Panc1 (cell line): ENCODE results near the gene NCS1. TPM values are rescaled to one million over a fixed set of nuclear protein-coding genes. Genes with fewer than 3 reads are reported as not detected.

Experiments
- ATAC-seq: fragments of 200-7000 bp; cut with Tn5 transposase; 2 replicates; pipeline ENCODE4 v1.9.1; 2020; ENCODE audit warnings: mild to moderate bottlenecking, moderate library complexity
- BruUV-seq: library from RNA; stranded (reverse); fragments of 400-500 nt; replicated peaks from 2 replicates; lab custom pipeline; 2021; lab: Mats Ljungman, UMichigan
- CTCF ChIA-PET: fragments of 300-600 bp; sonication (Branson Sonifier 250); formaldehyde crosslinking; loops from one replicate; lab custom pipeline; 2022; ENCODE audit warnings: antibody characterized with exemption; lab: Charles Lee
- POLR2A ChIA-PET: fragments of 300-600 bp; sonication (Branson Sonifier 250); formaldehyde crosslinking; loops from one replicate; lab custom pipeline; 2022; ENCODE audit warnings: antibody characterized with exemption; lab: Charles Lee
- DNase-seq: peaks from one replicate; pipeline ENCODE4 v3.0.0-alpha.2; 2010; ENCODE audit warnings: low read depth, low spot score
- H3K27ac ChIP-seq: 2 replicates; pipeline ENCODE4 v1.5.1; 2011; ENCODE audit warnings: mild to moderate bottlenecking, low read length, inconsistent platforms
- H3K27me3 ChIP-seq: fragments of 200-500 bp; sonication (Bioruptor generic); 2 replicates; pipeline ENCODE4 v1.6.0; 2014; ENCODE audit warnings: low read length, inconsistent platforms; ENCODE audit not compliant: control insufficient read depth, insufficient read depth
- H3K36me3 ChIP-seq: fragments of 200-500 bp; sonication (Bioruptor generic); 2 replicates; pipeline ENCODE4 v1.5.1; 2014; ENCODE audit warnings: inconsistent platforms, mild to moderate bottlenecking, low read length, moderate library complexity; ENCODE audit not compliant: control insufficient read depth, insufficient read depth
- H3K4me1 ChIP-seq: 2 replicates; pipeline ENCODE4 v1.5.1; 2011; ENCODE audit warnings: inconsistent platforms, mild to moderate bottlenecking, low read length, moderate library complexity; ENCODE audit not compliant: control insufficient read depth, insufficient read depth
- H3K4me3 ChIP-seq, 2 experiments: 2 replicates each; pipeline ENCODE4 v1.5.1; 2011 to 2012; ENCODE audit warnings: low read depth in 2 of 2, low read length in 2 of 2, mild to moderate bottlenecking in 2 of 2, inconsistent platforms in 1 of 2, moderate library complexity in 1 of 2
- H3K9me3 ChIP-seq: fragments of 200-500 bp; sonication (Bioruptor generic); 2 replicates; pipeline ENCODE4 v1.5.1; 2014; ENCODE audit warnings: low read depth, mild to moderate bottlenecking, inconsistent platforms, low read length, moderate library complexity; ENCODE audit not compliant: control insufficient read depth, insufficient read depth
- POLR2AphosphoS5 ChIP-seq: IDR thresholded peaks from 2 replicates; pipeline ENCODE4 v1.6.1; 2012; ENCODE audit warnings: mild to moderate bottlenecking, low read depth, low read length, moderate library complexity
- SIN3A ChIP-seq: IDR thresholded peaks from 2 replicates; pipeline ENCODE4 v1.6.1; 2012; ENCODE audit warnings: low read depth, mild to moderate bottlenecking, low read length, moderate library complexity, borderline replicate concordance; ENCODE audit not compliant: insufficient read depth
- TCF7L2 ChIP-seq: IDR thresholded peaks from 2 replicates; pipeline ENCODE4 v1.6.1; 2011; ENCODE audit warnings: mild to moderate bottlenecking, low read depth, low read length, inconsistent platforms
- in situ Hi-C: cut with HindIII; loops from 2 replicates; pipeline ENCODE4 v1.10.0; 2016; ENCODE audit warnings: low sequenced_read_pairs, low pct_unique_long_range_greater_than_20kb
- intact Hi-C: fragments of 100-400 bp; cut with micrococcal nuclease; formaldehyde crosslinking; loops from one replicate; pipeline ENCODE4 v1.10.0; 2022; ENCODE audit not compliant: unreplicated experiment
- total RNA-seq: library from RNA; stranded (reverse); gene quantifications from one replicate; pipeline ENCODE4 v1.2.1, GENCODE V29; 2021; ENCODE audit not compliant: unreplicated experiment
- TF ChIP-seq, protein P1 (sequence below): fragments of 450-650 bp; IDR thresholded peaks from 2 replicates; pipeline ENCODE4 v1.5.1; 2017; ENCODE audit warnings: mild to moderate bottlenecking
- TF ChIP-seq, protein P2 (sequence below), 2 experiments: IDR thresholded peaks; 2 replicates each; pipeline ENCODE4 v1.6.1; 2011 to 2012; ENCODE audit warnings: low read depth in 2 of 2, control low read depth in 1 of 2, low read length in 1 of 2, mild to moderate bottlenecking in 1 of 2, moderate library complexity in 1 of 2; ENCODE audit not compliant: insufficient read depth in 1 of 2

Gene NCS1
- total RNA-seq, 1 experiment from 2014 or later: 31.6 TPM

DNA sequence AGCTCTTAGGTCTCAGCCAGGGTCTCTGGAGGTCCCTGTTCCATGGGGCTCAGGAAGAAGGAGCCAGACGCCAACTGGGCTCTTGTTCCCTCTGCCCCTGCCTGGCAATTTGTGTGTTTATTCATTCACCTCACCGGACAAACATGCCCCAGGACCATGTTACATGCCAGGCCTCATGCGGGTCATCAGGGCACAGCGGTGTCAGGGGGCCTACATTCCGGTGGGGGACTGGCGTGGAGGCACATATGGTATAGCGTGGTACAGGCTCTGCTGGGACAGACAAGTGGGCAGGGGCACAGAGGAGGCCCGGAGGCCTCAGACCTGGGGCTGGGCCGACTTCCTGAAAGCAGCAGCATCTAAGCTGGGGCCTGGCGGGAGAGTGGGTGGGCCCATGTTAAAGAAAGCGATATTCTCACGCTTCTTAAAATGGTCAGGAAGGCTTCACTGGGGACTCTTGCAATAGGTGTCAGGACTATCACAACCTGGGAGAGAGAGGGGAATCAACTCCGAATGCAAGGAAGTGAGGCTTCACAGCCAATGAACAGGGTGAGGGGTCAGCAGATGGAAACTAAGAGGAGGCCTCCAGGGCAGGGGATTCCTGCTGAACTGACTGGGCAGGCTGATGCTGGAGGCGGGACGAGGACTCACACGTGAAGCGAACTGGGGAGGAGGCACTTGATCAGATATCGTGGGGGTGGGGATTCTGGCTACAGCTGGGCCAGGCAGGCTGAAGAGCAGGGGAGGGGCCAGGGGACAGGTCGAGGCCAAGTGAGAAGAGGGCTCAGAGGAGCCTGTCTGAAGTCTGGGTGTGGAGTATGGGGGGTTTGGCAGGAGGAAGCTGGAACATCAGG, 41.9 kb downstream of the NCS1 start:
- H3K27me3 ChIP-seq: no peaks in the 10 kb centered on the region
- no peak overlapping the region for H3K4me3 ChIP-seq
- CTCF ChIA-PET: interaction anchor here (0.5 kb wide), 1 partner anchor 149 kb away, joined by 3 read pairs; no protein-coding TSS in a partner anchor
- H3K9me3 ChIP-seq: no peaks in the 10 kb centered on the region
- DNase-seq (no peak), ATAC-seq (no peak)
- H3K36me3 ChIP-seq: no peaks in the 10 kb centered on the region
- no peak overlapping the region for H3K27ac ChIP-seq
- BruUV-seq: no TSS peak
- intact Hi-C loops: no loop called here
- in situ Hi-C loops: no loop called here
- 0 out of 2 replicates have a peak, but pooled peaks cover 4% of the 10 kb centered on the region for H3K4me1 ChIP-seq
- POLR2A ChIA-PET: no interaction called here
- no peak for TF ChIP-seq SIN3A
- TF ChIP-seq, protein P1, sequence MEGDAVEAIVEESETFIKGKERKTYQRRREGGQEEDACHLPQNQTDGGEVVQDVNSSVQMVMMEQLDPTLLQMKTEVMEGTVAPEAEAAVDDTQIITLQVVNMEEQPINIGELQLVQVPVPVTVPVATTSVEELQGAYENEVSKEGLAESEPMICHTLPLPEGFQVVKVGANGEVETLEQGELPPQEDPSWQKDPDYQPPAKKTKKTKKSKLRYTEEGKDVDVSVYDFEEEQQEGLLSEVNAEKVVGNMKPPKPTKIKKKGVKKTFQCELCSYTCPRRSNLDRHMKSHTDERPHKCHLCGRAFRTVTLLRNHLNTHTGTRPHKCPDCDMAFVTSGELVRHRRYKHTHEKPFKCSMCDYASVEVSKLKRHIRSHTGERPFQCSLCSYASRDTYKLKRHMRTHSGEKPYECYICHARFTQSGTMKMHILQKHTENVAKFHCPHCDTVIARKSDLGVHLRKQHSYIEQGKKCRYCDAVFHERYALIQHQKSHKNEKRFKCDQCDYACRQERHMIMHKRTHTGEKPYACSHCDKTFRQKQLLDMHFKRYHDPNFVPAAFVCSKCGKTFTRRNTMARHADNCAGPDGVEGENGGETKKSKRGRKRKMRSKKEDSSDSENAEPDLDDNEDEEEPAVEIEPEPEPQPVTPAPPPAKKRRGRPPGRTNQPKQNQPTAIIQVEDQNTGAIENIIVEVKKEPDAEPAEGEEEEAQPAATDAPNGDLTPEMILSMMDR: no peak
- TF ChIP-seq, protein P2, sequence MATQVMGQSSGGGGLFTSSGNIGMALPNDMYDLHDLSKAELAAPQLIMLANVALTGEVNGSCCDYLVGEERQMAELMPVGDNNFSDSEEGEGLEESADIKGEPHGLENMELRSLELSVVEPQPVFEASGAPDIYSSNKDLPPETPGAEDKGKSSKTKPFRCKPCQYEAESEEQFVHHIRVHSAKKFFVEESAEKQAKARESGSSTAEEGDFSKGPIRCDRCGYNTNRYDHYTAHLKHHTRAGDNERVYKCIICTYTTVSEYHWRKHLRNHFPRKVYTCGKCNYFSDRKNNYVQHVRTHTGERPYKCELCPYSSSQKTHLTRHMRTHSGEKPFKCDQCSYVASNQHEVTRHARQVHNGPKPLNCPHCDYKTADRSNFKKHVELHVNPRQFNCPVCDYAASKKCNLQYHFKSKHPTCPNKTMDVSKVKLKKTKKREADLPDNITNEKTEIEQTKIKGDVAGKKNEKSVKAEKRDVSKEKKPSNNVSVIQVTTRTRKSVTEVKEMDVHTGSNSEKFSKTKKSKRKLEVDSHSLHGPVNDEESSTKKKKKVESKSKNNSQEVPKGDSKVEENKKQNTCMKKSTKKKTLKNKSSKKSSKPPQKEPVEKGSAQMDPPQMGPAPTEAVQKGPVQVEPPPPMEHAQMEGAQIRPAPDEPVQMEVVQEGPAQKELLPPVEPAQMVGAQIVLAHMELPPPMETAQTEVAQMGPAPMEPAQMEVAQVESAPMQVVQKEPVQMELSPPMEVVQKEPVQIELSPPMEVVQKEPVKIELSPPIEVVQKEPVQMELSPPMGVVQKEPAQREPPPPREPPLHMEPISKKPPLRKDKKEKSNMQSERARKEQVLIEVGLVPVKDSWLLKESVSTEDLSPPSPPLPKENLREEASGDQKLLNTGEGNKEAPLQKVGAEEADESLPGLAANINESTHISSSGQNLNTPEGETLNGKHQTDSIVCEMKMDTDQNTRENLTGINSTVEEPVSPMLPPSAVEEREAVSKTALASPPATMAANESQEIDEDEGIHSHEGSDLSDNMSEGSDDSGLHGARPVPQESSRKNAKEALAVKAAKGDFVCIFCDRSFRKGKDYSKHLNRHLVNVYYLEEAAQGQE (IDR thresholded peaks at IDR 0.05; ENCODE audit: insufficient read depth in 1 of 2, low read depth in 2 of 2, low read length in 1 of 2): no peak
- TF ChIP-seq POLR2AphosphoS5: no peak
- no peak for TF ChIP-seq TCF7L2

DNA sequence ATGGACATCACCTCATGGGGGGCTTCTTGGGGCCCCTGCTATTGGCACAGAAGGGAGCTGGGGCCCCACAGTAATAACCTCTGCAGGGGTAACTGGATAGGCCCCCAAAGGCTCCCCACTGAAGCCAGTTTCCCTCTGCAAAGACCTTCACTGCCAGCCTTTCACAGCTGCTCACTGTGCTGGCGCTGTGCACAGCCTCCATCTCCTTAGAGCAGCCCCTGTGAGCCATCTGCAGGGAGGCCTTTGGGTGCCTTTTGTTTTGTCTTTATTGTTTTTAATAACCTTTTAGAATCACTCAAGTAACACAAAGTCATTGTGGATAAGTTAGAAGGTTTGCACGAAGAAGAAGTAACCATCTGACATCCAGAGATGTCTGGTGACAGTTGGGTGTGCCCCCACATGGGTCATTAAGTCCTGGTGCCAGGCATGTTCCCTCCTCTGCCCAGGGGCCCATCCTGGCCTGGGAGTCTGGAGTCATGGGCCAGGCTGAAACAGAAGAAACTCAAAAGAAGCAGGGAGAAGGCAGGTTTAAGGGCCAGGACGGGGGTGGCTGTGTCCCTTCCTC, 42.7 kb downstream of the NCS1 start:
- in situ Hi-C loops: no loop called here
- Histone ChIP-seq H3K4me1 (0 out of 2 replicates have a peak, but pooled peaks cover 4% of the 10 kb centered on the region), H3K36me3 (no peaks in the 10 kb centered on the region), H3K9me3 (no peaks in the 10 kb centered on the region), H3K27me3 (no peaks in the 10 kb centered on the region), H3K27ac (no peak overlapping the region), H3K4me3 (no peak overlapping the region)
- BruUV-seq: no TSS peak
- DNase-seq: no peak
- no peak for ATAC-seq
- intact Hi-C loops: no loop called here
- no peak for TF ChIP-seq TCF7L2
- no peak for TF ChIP-seq SIN3A
- TF ChIP-seq, protein P1: no peak
- TF ChIP-seq, protein P2 (IDR thresholded peaks at IDR 0.05; ENCODE audit: insufficient read depth in 1 of 2, low read depth in 2 of 2, low read length in 1 of 2): no peak
- TF ChIP-seq POLR2AphosphoS5: no peak
- ChIA-PET POLR2A (no interaction called here), CTCF (interaction anchor here (0.5 kb wide), 1 partner anchor 148 kb away, joined by 3 read pairs; no protein-coding TSS in a partner anchor)
